H1 (cell line): ENCODE data around the gene RIMS3. TPM values are rescaled to one million over a fixed set of nuclear protein-coding genes. Genes with fewer than 3 reads are reported as not detected.

Source experiments
- PHF8 ChIP-seq: fragments of 200-600 bp; sonication (generic); conservative IDR thresholded peaks from 2 replicates; pipeline ENCODE4 v1.7.1; 2012; ENCODE audit warnings: low read depth, mild to moderate bottlenecking, inconsistent platforms, low read length, moderate library complexity
- SIX5 ChIP-seq: IDR thresholded peaks from 2 replicates; pipeline ENCODE4 v1.6.1; 2011; ENCODE audit warnings: mild to moderate bottlenecking, low read depth, low read length
- TBP ChIP-seq: IDR thresholded peaks from 2 replicates; pipeline ENCODE4 v1.6.1; 2011; ENCODE audit warnings: low read depth, low read length, improper control_type of control experiment
- polyA plus RNA-seq, 7 experiments: library from polyadenylated mRNA; depleted of rRNA in 3 of 7; stranded (reverse) in 5 of 7; unstranded in 2 of 7; fragments of >200 nt in 5 of 7; fragments of 200-250 nt in 2 of 7; gene quantifications; 1 replicate in 5 of 7; 2 replicates in 1 of 7; 4 replicates in 1 of 7; pipeline versions ENCODE4 v1.2.1 to v1.2.3, GENCODE V29; 2011 to 2013; ENCODE audit warnings: missing spikeins in 2 of 7, mixed read lengths in 2 of 7
- total RNA-seq: library from RNA; stranded (reverse); fragmentation: NEBNext Ultra II Directional; extraction: Animal tissue kit (Norgen Biotek cat#: 25700); gene quantifications from 2 replicates; pipeline ENCODE4 v1.2.1, GENCODE V29; 2021

Gene RIMS3
- total and polyA plus RNA-seq, 2 of the 8 experiments (the other 6 are each of a cell fraction or from before 2014, with no cell fraction given): 13.3 to 20.6 TPM

GRCh38 chr1:40618108-40618507 lies 47.4 kb downstream of the RIMS3 start (continued):
- TF ChIP-seq PHF8: no peak
- no peak for TF ChIP-seq TBP
- TF ChIP-seq SIX5: no peak
